Aorta (tissue), 5 donors: Measurements from ENCODE around the gene ADAMTS12. TPM values are rescaled to one million over a fixed set of nuclear protein-coding genes. Genes with fewer than 3 reads are reported as not detected.

ENCODE experiments used
- ATAC-seq: fragments of 200-7000 bp; cut with Tn5 transposase; one replicate; pipeline ENCODE4 v1.9.1; 2022; ENCODE audit warnings: moderate library complexity; ENCODE audit not compliant: low FRiP score
- DNase-seq, 2 donors: peaks; one replicate each; pipeline ENCODE4 v3.0.0-alpha.2; 2020
- H3K27ac ChIP-seq, 2 donors: one replicate each; pipeline ENCODE4 v1.5.1; 2013; ENCODE audit warnings: low read length in 2 of 2, mild to moderate bottlenecking in 2 of 2, moderate library complexity in 2 of 2, control low read depth in 1 of 2, inconsistent platforms in 1 of 2, low read depth in 1 of 2
- H3K27me3 ChIP-seq, 2 donors: one replicate each; pipeline ENCODE4 v1.6.1; 2013; ENCODE audit warnings: control low read depth in 1 of 2, low read length in 1 of 2, mild to moderate bottlenecking in 1 of 2, moderate library complexity in 1 of 2; ENCODE audit not compliant: insufficient read depth in 2 of 2, control insufficient read depth in 1 of 2
- H3K36me3 ChIP-seq, 2 donors: one replicate each; pipeline ENCODE4 v1.6.1; 2013; ENCODE audit warnings: control low read depth in 1 of 2, low read length in 1 of 2, mild to moderate bottlenecking in 1 of 2; ENCODE audit not compliant: insufficient read depth in 2 of 2, control insufficient read depth in 1 of 2
- H3K4me1 ChIP-seq, 2 donors: one replicate each; pipeline ENCODE4 v1.6.1; 2013; ENCODE audit warnings: low read length in 2 of 2, control low read depth in 1 of 2, mild to moderate bottlenecking in 1 of 2, moderate library complexity in 1 of 2; ENCODE audit not compliant: insufficient read depth in 2 of 2, control insufficient read depth in 1 of 2
- H3K4me3 ChIP-seq, 2 donors: one replicate each; pipeline ENCODE4 v1.5.1; 2013; ENCODE audit warnings: low read length in 2 of 2, control low read depth in 1 of 2, mild to moderate bottlenecking in 1 of 2
- H3K9me3 ChIP-seq: one replicate; pipeline ENCODE4 v1.6.1; 2013; ENCODE audit warnings: mild to moderate bottlenecking, low read length; ENCODE audit not compliant: control insufficient read depth
- WGBS, 2 donors: extraction: QIAGEN DNeasy Blood & Tissue Kit; methylation state at CpG; one replicate each; pipeline ENCODE4 v1.1.7; 2013; 5-methylcytosine and 5-hydroxymethylcytosine counted together
- intact Hi-C, 2 donors: fragments of 100-400 bp; cut with DNase I; formaldehyde crosslinking; loops; one replicate each; pipeline versions ENCODE4 v1.14.2 to v1.15.0; 2022
- polyA plus RNA-seq, 2 donors: library from polyadenylated mRNA; stranded (reverse); fragments of 200-250 nt; gene quantifications; one replicate each; pipeline ENCODE4 v1.2.3, GENCODE V29; 2013
- total RNA-seq, 2 donors: library from RNA; stranded (reverse); fragmentation: NEBNext Ultra II Directional; extraction: Animal tissue kit (Norgen Biotek cat#: 25700); gene quantifications; one replicate each; pipeline ENCODE4 v1.2.1, GENCODE V29; 2021
- donor health status: healthy with polysubstance abuse.
- donor health status: Bipolar disorder and iron deficiency.
- donor health status: DM: no; HTN: no; CAD: no.
- donor health status: DM: no; HTN: no; CAD: no.
- donor health status: DM: yes; HTN: yes; CAD: no.

Gene ADAMTS12
- total and polyA plus RNA-seq, 4 donors, result 0.50 to 7.3 (median 2.8) TPM

GRCh38 chr5:33816791-33817190, 75.0 kb downstream of the ADAMTS12 start:
- DNase-seq, result no peak
- H3K36me3 ChIP-seq, result no peaks in the 10 kb centered on the region
- H3K9me3 ChIP-seq, result no peaks in the 10 kb centered on the region
- H3K4me1 ChIP-seq, result no peaks in the 10 kb centered on the region
- intact Hi-C loops, result no loop called here
- no peak overlapping the region for H3K4me3 ChIP-seq
- ATAC-seq, result no peak
- no peaks in the 10 kb centered on the region for H3K27me3 ChIP-seq
- no peak overlapping the region for H3K27ac ChIP-seq
- 9 to 32% methylated on average over 1 of the region's 1 CpG for WGBS, 2 donors

- Histone ChIP-seq H3K36me3 (no peaks in the 10 kb centered on the region), H3K27ac (no peak overlapping the region), H3K27me3 (no peaks in the 10 kb centered on the region), H3K4me3 (no peak overlapping the region), H3K9me3 (no peaks in the 10 kb centered on the region), H3K4me1 (no peaks in the 10 kb centered on the region)
- no peak for DNase-seq
- ATAC-seq, result no peak
- WGBS, 2 donors, result 97 to 99% methylated on average over 4 of the region's 4 CpGs
- intact Hi-C loops, result no loop called here
These were observed 79.0 kb downstream of the ADAMTS12 start for GRCh38 chr5:33812746-33813145.

DNA sequence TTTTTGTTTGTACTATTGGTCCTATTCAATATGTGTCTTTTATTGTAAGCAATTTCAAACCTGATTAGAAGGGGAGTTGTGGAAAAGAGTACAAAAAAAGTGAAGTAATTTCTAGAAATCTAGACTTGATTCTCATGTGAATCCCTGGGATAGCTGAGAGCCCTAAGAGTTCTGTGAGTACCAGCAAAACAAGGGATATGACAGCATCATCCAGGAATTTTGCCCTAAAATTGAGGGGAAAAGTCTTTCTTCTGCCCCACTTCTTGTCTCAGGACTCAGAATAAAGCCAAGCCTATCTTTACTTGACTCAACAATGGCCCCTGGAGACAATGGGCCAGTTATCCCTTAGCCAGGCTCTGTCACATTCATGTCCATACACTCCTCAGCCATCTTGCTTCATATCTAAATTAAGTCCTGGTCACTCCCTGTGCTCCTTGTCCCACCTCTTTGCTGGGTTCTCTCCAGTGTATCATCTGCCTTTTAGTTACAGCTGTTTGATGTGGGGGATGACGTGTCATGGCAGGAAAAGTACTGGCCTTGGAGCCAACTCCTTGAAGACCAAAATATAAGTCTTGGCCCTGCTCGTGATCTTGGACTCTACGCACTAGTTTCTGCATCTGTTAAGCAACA, 81.2 kb downstream of the ADAMTS12 start:
- intact Hi-C loops, result no loop called here
- DNase-seq, result no peak

DNA sequence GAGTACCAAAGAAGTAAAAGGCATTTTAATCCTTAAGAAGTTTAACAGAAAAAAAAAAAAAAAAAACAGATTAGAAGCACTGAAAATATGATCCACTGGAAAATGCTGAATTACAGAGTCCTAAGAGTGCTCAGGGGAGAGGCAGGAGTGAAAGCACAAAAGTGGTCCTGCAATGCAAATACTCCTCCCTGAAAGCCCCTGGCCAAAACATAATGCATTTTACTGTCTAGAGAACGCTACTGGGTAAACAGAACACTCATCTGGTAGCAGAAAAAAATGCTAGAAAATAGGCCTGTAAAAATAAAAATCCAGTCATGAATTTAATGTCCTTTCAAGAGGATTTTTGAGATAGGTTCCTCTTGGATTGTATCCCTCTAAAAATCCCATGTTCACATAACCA, 81.9 kb downstream of the ADAMTS12 start:
- H3K36me3 ChIP-seq, result no peaks in the 10 kb centered on the region
- intact Hi-C loops, result no loop called here
- DNase-seq, result no peak
- ATAC-seq, result no peak
- H3K27ac ChIP-seq, result no peak overlapping the region
- no peaks in the 10 kb centered on the region for H3K27me3 ChIP-seq
- H3K9me3 ChIP-seq, result no peaks in the 10 kb centered on the region
- WGBS, 2 donors, result 76 to 84% methylated on average over 1 of the region's 1 CpG
- no peaks in the 10 kb centered on the region for H3K4me1 ChIP-seq
- no peak overlapping the region for H3K4me3 ChIP-seq

More for the DNA sequence above, 81.2 kb downstream of the ADAMTS12 start:
- Histone ChIP-seq H3K36me3 (no peaks in the 10 kb centered on the region), H3K27me3 (no peaks in the 10 kb centered on the region), H3K27ac (no peak overlapping the region), H3K4me3 (no peak overlapping the region), H3K4me1 (no peaks in the 10 kb centered on the region), H3K9me3 (no peaks in the 10 kb centered on the region)
- 63 to 75% methylated on average over 3 of the region's 3 CpGs for WGBS, 2 donors
- ATAC-seq, result no peak

DNA sequence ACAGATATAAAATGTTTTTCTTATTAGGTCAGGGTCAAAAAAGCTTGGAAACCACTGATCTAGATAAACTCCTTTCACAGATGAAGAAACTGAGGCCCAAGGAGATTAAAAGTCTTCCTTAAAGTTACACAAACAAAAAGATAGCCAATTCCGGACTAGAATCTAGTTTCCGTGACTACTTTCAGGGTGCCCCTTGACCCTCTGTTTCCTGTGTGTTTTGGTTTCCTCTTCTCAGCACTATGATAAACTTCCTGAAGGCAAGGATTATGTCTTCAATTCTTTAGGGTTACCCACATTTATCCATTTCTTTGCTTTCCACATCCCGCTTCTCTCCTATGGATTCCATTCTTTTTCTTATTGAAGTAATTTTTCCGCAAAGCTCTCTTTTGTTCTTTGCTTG, 83.1 kb downstream of the ADAMTS12 start:
- DNase-seq (no peak), ATAC-seq (no peak)
- no peaks in the 10 kb centered on the region for H3K4me1 ChIP-seq
- H3K36me3 ChIP-seq, result no peaks in the 10 kb centered on the region
- H3K9me3 ChIP-seq, result no peaks in the 10 kb centered on the region
- intact Hi-C loops, result no loop called here
- H3K4me3 ChIP-seq, result no peak overlapping the region
- 77 to 78% methylated on average over 4 of the region's 4 CpGs for WGBS, 2 donors
- H3K27me3 ChIP-seq, result no peaks in the 10 kb centered on the region
- no peak overlapping the region for H3K27ac ChIP-seq

GRCh38 chr5:33807771-33808170, 84.0 kb downstream of the ADAMTS12 start:
- no peaks in the 10 kb centered on the region for H3K9me3 ChIP-seq
- H3K27ac ChIP-seq, result no peak overlapping the region
- WGBS, 2 donors, result 57 to 74% methylated on average over 9 of the region's 9 CpGs
- DNase-seq (no peak), ATAC-seq (no peak)
- no peaks in the 10 kb centered on the region for H3K27me3 ChIP-seq
- H3K4me1 ChIP-seq, result no peaks in the 10 kb centered on the region
- H3K4me3 ChIP-seq, result no peak overlapping the region
- no peaks in the 10 kb centered on the region for H3K36me3 ChIP-seq
- intact Hi-C loops, result no loop called here

- no peak overlapping the region for H3K4me3 ChIP-seq
- WGBS, 2 donors, result 79 to 82% methylated on average over 13 of the region's 13 CpGs
- H3K4me1 ChIP-seq, result no peaks in the 10 kb centered on the region
- no peaks in the 10 kb centered on the region for H3K27me3 ChIP-seq
- intact Hi-C loops, result no loop called here
- no peaks in the 10 kb centered on the region for H3K36me3 ChIP-seq
- no peaks in the 10 kb centered on the region for H3K9me3 ChIP-seq
- DNase-seq (no peak), ATAC-seq (no peak)
- H3K27ac ChIP-seq, result no peak overlapping the region
These were observed 84.9 kb downstream of the ADAMTS12 start for GRCh38 chr5:33806738-33807442.

DNA sequence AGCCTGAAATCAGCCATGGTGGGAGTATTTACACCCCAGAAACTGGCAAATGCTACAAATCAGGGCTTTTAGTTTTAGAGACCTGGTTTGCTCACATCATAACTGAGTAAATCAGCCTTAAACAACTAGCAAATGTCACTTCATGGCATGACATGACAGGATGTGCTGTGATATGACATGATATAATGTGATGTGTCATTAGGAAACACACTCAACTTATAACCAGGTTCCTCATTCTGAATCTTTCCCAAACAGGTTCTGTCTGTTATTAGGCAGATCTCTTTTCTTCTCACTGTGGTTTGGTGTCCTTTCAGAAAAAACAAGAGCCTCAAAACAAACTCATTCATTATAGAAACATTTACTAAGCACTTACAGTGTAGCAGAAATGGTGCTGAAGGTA, 90.5 kb downstream of the ADAMTS12 start:
- Histone ChIP-seq H3K4me1 (no peaks in the 10 kb centered on the region), H3K27me3 (no peaks in the 10 kb centered on the region), H3K36me3 (no peaks in the 10 kb centered on the region), H3K27ac (no peak overlapping the region), H3K9me3 (no peaks in the 10 kb centered on the region), H3K4me3 (no peak overlapping the region)
- DNase-seq (no peak), ATAC-seq (no peak)
- intact Hi-C loops, result no loop called here

DNA sequence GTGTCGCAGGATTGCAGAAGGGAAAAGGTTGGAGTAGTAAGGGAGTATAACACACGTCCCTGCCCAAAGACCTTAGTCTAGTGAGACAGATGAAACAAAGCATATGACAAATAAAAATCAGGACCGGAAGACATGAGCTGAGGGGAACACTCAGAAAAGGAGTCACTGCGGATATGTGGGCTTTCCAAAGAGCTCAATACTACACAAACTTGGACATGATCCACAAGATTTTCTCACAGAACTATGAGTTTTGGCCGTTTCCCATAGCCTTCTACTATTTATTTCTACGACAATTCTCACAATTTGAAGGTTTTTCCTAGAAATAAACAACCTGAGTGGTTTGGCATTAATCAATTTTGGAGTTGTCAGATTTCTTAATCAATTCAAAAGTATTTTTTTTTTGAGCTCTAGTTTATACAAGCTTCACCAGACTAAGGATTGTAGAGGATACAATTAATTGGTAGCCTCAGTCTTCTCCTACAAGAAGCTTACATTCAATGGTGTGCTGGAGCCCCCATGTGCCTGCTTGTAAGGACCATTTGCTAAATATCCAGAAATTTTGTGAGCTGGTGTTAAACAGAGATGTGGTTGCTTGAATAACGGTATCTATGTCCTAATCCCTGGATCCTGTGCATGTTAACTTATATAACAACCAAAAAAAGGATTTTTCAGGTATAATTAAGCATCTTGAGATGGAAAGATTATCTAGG, 91.4 kb downstream of the ADAMTS12 start:
- intact Hi-C loops, result no loop called here
- WGBS, 2 donors, result 38 to 42% methylated on average over 7 of the region's 7 CpGs
- no peak for ATAC-seq

More for the DNA sequence above, 91.4 kb downstream of the ADAMTS12 start:
- Histone ChIP-seq H3K4me1 (no peaks in the 10 kb centered on the region), H3K27me3 (no peaks in the 10 kb centered on the region), H3K4me3 (no peak overlapping the region), H3K27ac (no peak overlapping the region), H3K9me3 (no peaks in the 10 kb centered on the region), H3K36me3 (no peaks in the 10 kb centered on the region)
- no peak for DNase-seq
